CD4-positive, alpha-beta T cell treated with Interleukin-4 for 4 hours (primary cell): ENCODE measurements around the gene ISYNA1.

Experiments
- DNase-seq: peaks from one replicate; pipeline ENCODE4 v3.0.0-alpha.2; 2020

The ISYNA1 gene

DNA sequence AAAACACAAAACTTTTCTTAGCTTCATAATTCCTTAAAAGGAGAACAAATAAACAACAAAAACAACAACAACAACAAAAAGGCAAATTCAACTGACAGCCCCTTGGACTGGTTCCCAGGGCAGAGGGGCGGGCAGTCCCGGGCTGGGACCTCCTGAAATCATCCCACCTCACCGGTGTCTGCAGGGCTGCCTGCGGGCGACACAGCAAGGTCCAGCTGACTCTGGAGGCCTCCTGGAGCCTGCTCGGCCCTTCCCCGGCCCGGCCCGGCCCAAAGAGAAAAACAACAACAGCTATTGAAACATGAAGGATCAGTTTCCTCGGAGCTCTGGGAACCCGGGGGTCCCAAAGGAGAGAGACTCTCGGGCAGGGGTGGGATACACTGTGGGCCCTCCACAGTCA is 5.0 kb upstream of the ISYNA1 start:
- no peak for DNase-seq

DNA sequence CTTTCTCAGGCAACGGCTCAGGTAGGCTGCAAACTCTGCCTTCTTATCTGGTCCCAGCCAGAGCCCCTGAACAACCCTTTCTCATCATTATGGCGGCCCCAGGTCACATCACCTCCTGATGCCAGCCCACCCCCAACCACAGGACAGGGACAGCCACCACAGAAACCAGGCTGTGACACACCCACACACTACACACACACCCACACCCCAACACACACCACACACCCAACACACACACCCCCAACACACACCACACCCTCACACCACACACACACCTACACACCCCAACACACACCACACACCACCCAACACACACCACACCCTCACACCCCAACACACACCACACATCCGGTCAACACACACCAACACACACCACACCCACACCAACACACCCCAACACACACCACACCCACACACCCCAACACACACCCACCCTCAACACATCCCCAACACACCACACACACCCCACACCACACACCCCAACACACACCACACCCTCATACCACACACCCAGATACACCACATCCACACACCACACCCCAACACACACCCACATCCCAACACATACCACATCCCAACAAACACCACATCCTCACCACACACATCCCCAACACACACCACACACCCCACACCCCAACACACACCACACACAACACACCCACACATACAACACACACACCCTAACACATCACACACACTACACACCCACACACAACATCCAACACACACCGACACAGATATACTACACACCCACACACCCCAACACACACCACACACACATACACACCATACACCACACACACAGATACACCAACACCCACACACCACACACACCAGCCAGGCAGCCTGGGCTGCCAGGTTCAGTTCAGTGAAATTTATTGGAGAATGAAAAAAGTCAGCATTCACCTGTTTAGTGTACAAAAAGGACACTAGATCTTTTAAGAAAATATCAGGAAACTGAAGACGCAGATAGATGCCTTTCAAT is 4.2 kb upstream of the ISYNA1 start:
- peak; percentile 50 for DNase-seq

DNA sequence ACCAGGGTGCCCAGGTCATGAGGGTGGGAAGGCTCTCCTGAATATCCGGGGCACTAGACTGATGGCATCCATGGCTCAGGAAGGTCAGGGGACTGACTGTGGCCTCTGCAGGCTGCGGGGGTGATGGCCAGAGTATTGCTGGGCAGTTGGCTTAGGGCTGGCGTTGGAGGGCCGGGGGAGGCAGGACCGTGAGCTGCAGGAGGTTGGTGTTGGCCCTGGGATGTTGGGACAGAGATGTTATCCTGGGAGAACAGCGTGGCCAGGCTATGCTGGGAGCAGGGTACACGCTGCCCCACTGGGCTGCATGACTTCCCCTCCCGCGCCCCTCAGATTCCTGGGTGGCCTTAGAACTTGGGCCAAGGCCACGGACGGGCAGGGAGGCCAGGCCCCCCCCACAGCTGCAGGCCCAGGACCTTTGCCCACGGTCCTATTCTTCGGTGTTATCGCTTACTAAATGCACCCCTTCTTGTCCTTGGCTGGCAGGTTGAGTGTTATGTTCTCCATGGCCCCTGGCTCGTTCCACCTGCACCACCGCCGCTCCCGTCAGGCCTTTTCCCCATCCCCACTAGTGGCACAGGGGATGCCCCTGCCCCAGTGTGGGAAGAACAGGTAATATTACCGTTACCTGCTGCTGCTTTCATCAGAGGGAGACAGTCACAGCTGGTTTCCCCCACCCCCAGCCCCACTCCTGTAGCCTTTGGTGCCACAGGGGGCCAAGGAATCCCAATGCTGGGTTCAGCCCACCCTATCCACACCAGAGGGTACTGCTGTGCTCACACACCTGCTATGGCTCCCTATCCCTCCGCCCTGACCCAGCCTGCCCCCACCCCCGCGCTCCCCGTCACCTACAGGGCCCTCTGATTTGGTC is 3.2 kb upstream of the ISYNA1 start:
- no peak for DNase-seq

- DNase-seq, result no peak
Measured at GRCh38 chr19:18440415-18440877, 2.5 kb upstream of the ISYNA1 start.

- no peak for DNase-seq
Measured at GRCh38 chr19:18439910-18440237, 1.9 kb upstream of the ISYNA1 start.

DNA sequence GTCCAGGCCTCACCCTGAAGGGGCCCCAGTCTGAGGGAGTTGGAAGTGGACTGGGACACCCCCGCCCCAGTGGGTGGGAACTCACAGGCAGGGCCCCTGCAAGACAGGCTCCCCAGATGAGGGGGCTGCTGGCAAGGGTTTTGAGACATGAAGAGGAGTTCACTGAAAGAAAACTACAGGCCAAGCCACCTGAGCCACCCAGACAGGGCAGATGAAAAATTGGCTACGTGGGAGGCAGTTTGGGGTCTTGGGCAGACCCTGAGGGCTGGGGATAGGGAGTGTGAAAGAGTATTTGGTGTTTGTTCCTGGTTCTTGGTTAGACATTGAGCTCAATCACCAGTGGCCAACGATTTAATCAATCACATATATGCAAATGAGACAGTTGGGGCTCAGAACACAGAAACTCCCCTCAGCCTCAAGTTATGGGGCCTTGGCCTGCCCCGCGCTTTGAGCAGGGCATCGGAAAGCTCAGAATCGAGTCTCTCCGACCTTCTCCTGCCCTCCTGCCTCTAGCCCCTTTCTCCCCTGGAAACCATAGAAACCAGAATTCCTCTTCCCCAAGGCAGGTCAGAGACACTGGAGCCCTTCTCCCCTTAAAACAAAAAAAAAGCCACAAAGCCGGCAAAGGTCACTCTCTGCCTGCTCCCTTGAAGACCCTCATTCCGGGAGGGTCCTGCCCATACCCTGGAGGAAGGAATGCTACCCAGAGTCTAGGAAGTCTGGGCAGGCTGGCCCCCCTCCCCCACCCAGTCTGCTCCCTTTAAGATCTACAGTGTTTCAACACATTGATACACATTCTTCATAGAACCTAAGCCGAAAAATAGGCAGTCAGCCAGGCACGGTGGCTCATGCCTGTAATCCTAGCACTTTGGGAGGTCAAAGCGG is 1.3 kb upstream of the ISYNA1 start:
- no peak for DNase-seq

DNA sequence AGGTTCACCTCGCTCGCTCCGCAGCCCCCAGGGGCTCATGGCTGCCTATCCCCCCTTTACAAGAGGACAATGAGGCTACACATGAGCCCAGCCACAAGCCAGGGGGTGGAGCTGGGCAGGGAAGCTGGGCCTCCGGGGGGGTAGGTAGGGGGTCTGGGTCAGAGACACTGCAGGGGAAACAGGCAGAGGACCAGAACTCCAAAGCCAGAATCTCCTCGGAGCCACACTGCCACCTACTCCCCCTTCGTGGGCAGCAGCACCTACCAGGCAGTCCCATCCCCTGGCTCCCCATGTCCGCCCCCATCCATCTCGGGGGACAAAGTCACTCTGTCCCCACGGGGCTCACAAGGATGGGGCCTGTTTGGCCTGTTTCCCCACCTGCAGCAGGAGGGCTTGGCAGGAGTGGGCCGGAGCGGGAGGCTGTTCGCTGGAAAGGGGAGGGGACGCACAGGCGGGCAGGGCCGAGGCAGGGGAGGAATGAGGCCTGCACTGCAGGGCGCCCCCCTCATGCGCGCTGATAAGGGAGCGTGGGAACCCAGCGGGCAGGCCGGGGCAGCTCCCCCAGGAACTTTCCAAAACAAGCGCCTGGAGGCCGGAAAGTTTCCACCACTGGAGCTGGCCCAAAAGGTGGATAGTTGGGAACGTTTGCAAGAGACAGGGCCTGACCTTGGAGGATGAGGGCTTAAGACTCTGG is 545 bp upstream of the ISYNA1 start:
- DNase-seq, result no peak

DNA sequence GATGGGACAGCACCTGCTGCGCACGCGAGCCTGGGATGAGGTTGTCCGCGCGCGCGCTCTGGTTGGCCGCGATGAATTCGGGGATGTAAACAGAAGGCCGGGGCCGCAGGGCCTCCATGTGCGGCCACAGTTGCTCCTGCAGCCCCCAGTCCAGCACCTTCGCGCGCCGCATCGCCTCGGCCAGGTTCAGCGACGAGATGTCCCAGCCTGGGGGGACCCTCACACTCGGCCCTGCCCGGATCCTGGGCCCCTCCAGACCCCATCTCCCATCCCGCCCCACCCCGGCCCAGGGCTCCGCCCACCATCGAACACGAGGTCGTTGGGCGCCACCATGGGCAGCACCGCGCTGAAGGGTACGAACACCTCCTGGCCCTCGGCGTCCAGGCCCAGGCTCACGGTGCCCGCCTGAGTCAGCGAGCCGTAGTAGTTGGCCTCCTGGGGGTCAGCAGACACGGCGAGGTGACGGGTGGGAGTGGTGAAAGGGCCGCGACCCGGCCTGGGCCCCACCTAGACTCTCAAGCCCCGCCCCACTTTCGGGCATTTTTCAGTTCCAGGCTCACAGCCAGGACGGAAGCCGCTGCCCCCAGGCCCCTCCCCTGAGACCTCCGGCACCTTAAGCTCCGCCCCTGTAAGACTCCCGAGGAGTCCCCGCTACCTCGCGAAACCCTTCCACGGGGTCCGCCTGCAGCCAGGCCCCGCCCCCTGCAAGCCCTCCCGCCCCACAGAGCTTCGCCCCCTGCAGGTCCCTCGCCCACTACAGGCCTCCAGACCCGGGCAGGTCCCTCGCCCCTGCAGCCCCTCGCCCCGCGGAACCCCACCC is 1.1 kb downstream of the ISYNA1 start:
- peak; percentile 81 for DNase-seq

GRCh38 chr19:18435842-18436670 is 1.9 kb downstream of the ISYNA1 start:
- no peak for DNase-seq

GRCh38 chr19:18435178-18435841 is 2.6 kb downstream of the ISYNA1 start:
- DNase-seq, result no peak

GRCh38 chr19:18434411-18435175 is 3.3 kb downstream of the ISYNA1 start:
- DNase-seq, result no peak

GRCh38 chr19:18433735-18434398 is 4.1 kb downstream of the ISYNA1 start:
- DNase-seq, result no peak

DNA sequence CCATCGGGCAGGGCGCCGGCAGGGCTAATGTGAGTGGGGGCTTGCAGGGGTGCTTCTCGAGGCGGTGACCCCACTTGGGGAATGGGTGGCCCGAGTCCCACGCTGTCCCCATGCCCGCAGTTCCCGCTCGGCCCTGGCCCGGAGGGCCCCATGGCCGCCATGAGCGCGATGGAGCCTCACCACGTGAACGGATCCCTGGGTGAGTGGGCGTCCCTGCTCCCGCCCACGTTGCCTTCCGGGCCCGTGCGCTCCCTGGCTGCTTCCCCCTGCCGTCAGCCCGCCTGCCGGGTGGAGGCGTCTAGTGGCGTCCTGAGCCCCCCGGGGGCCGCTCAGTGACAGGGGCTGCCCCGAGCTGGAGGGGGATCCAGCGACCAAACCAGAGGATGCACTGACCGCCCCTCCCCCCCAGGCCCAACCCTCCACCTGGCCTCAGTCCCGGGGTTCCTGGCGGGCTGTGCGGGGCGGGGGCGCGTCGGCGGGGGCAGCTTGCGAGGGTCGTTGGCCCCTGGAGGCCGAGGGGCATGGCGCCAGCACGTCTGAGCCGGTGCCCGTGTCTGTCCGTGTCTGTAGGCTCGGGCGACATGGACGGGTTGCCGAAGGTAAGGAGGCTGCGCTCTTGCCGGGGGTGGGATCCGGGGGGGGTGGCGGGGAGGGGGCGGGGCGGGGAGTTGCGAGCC is 4.8 kb downstream of the ISYNA1 start:
- DNase-seq, result no peak

GRCh38 chr19:18432275-18433014 is 5.5 kb downstream of the ISYNA1 start:
- DNase-seq, result no peak

DNA sequence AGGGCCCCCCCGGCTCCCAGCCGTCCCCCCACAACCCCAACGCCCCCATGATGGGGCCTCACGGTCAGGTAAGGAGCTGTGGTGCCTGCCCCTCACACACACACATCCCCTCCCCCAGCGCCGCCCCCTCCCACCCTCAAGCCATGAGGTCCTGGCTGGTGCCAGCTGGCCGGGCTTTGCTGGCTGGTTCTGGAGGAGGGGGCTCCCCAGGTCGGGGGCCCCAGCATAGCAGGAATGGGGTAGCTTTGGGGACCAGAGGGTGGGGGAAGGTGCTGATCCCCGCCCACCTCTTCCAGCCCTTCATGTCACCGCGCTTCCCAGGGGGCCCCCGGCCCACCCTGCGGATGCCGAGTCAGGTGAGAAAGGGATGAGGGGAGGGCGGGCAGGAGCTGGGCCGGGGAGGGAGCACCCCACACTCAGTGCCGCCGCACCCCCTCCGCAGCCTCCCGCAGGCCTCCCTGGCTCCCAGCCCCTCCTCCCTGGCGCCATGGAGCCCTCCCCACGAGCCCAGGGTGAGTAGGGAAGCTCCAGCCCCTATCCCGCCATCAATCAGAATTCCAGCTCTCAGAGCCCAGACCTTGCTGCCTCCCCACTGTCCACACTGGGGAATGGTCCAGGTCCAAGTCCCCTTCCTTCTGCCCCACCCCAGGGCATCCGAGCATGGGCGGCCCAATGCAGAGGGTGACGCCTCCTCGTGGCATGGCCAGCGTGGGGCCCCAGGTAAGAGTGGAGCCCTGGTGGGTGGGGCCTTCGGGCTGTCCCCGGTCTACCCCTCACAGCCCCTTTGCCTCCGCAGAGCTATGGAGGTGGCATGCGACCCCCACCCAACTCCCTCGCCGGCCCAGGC is 6.4 kb downstream of the ISYNA1 start:
- DNase-seq, result no peak
